ENCODE results near the gene ZFPM1.

Gene ZFPM1

GRCh38 chr16:88530858-88531203 is 77.8 kb downstream of the ZFPM1 start:
- DNase-seq = no peak

- DNase-seq = no peak
These were observed 78.3 kb downstream of the ZFPM1 start for GRCh38 chr16:88531346-88531745.

GRCh38 chr16:88531931-88532433 is 78.9 kb downstream of the ZFPM1 start:
- no peak for DNase-seq

GRCh38 chr16:88532434-88533241 is 79.6 kb downstream of the ZFPM1 start:
- no peak for DNase-seq

GRCh38 chr16:88533381-88533917 is 80.4 kb downstream of the ZFPM1 start:
- DNase-seq = no peak

- DNase-seq = peak; percentile 70
These were observed 81.0 kb downstream of the ZFPM1 start for GRCh38 chr16:88533932-88534637.

- DNase-seq = peak; percentile 30
These were observed 81.6 kb downstream of the ZFPM1 start for GRCh38 chr16:88534638-88535190.

- DNase-seq = no peak
These were observed 82.2 kb downstream of the ZFPM1 start for GRCh38 chr16:88535191-88535856.

- no peak for DNase-seq
These were observed 82.8 kb downstream of the ZFPM1 start for GRCh38 chr16:88535857-88536222.

GRCh38 chr16:88536510-88536909 is 83.4 kb downstream of the ZFPM1 start:
- no peak for DNase-seq

- no peak for DNase-seq
These were observed 84.1 kb downstream of the ZFPM1 start for GRCh38 chr16:88536971-88537751.

GRCh38 chr16:88537859-88538258 is 84.8 kb downstream of the ZFPM1 start:
- DNase-seq = no peak

GRCh38 chr16:88538366-88539060 is 85.4 kb downstream of the ZFPM1 start:
- no peak for DNase-seq

GRCh38 chr16:88539261-88539651 is 86.2 kb downstream of the ZFPM1 start:
- no peak for DNase-seq

- no peak for DNase-seq
These were observed 86.7 kb downstream of the ZFPM1 start for GRCh38 chr16:88539652-88540345.

- DNase-seq = no peak
These were observed 87.4 kb downstream of the ZFPM1 start for GRCh38 chr16:88540346-88540977.

- no peak for DNase-seq
These were observed 88.9 kb downstream of the ZFPM1 start for GRCh38 chr16:88541831-88542616.

GRCh38 chr16:88543230-88543813 is 90.2 kb downstream of the ZFPM1 start:
- DNase-seq = no peak

- DNase-seq = no peak
These were observed 92.7 kb downstream of the ZFPM1 start for GRCh38 chr16:88545781-88546180.

Measured in CD4-positive, alpha-beta T cell treated with Interleukin-4 for 4 hours (primary cell).